ENCODE measurements around the gene TLE1.

TLE1 gene

DNA sequence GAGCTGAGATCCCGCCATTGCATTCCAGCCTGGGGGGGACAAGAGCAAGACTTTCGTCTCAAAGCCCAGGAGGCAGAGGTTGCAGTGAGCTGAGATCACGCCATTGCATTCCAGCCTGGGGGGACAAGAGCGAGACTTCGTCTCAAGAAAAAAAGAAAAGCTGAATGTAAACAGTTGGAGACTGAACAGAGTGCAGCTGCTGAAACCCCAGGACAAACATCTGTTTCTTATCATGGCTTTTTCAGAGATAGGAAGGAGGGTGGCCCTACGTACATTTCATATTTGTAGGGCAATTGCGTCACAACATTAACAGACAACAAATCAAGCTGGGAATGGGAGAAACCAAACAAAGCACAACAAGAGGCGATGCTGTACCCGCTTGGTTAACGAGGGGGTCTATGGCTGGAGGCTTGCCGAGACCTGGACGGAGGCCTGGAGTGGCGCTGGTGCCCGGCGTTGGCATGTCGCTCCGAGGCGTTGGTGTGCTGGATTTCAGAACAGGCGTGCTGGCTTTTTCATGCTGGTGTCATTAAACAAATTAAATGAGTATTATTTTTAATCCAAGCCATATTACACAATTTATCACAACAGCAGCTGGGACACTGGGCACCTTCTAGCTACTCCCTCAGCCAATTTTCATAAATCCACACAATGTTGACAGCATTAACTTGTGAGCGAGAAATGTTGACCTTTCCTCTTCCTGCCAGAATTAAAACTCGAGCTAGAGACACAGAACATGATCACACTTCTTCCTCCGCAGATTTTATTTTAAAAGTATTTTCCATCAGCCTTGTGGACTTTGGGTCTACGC, 76.1 kb downstream of the TLE1 start:
- no peak for DNase-seq (ENCODE audit: low read depth)
- TF ChIP-seq, protein P1, sequence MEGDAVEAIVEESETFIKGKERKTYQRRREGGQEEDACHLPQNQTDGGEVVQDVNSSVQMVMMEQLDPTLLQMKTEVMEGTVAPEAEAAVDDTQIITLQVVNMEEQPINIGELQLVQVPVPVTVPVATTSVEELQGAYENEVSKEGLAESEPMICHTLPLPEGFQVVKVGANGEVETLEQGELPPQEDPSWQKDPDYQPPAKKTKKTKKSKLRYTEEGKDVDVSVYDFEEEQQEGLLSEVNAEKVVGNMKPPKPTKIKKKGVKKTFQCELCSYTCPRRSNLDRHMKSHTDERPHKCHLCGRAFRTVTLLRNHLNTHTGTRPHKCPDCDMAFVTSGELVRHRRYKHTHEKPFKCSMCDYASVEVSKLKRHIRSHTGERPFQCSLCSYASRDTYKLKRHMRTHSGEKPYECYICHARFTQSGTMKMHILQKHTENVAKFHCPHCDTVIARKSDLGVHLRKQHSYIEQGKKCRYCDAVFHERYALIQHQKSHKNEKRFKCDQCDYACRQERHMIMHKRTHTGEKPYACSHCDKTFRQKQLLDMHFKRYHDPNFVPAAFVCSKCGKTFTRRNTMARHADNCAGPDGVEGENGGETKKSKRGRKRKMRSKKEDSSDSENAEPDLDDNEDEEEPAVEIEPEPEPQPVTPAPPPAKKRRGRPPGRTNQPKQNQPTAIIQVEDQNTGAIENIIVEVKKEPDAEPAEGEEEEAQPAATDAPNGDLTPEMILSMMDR (IDR thresholded peaks at IDR 0.05; ENCODE audit: low read depth, low read length, missing control alignments) = no peak
- in situ Hi-C loops (cut with HindIII; ENCODE audit: low sequenced_read_pairs) = no loop called here
- no peak overlapping the region for H3K4me3 ChIP-seq (ENCODE audit: low read depth, low read length)

DNA sequence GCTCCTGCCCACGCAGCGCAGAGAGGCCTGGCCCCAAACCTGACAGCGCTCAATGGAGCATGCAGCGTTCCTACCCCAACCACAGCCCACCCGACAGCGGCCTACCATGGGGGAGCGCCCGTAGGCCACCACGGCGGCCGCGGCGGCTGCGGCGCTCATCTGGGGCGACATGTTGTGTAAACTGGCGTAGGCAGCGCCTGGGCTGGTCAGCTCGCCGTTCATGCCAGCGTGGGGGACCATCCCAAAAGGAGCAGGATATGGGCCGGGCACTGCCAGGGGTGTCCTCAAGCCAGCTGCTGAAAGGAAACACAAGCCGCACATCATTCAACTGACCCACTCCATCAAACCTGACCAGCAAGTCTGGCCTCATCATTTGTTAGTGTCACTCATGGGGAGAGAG, 77.7 kb downstream of the TLE1 start:
- no peak for DNase-seq (ENCODE audit: low read depth)
- TF ChIP-seq, protein P1 (IDR thresholded peaks at IDR 0.05; ENCODE audit: low read depth, low read length, missing control alignments) = no peak
- in situ Hi-C loops (cut with HindIII; ENCODE audit: low sequenced_read_pairs) = no loop called here
- no peak overlapping the region for H3K4me3 ChIP-seq (ENCODE audit: low read depth, low read length)

DNA sequence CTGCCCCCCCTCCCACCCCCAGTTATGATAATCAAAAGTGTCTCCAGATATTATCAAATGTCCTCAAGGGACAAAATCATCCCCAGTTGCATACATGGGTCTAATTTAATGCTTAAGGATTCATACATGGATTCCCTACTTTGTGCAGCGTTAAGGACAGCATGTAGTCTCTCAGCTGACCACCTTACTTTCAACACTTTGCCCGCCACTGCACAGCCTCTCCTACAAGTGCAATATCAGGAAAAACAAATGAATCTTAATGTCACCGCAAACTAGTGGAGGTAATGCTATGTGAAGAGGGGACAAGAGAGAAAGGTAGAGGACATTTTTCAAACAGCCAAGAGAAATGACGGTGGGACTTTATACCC, 78.6 kb downstream of the TLE1 start:
- in situ Hi-C loops (cut with HindIII; ENCODE audit: low sequenced_read_pairs) = no loop called here
- no peak overlapping the region for H3K4me3 ChIP-seq (ENCODE audit: low read depth, low read length)
- TF ChIP-seq, protein P1 (IDR thresholded peaks at IDR 0.05; ENCODE audit: low read depth, low read length, missing control alignments) = no peak
- no peak for DNase-seq (ENCODE audit: low read depth)

DNA sequence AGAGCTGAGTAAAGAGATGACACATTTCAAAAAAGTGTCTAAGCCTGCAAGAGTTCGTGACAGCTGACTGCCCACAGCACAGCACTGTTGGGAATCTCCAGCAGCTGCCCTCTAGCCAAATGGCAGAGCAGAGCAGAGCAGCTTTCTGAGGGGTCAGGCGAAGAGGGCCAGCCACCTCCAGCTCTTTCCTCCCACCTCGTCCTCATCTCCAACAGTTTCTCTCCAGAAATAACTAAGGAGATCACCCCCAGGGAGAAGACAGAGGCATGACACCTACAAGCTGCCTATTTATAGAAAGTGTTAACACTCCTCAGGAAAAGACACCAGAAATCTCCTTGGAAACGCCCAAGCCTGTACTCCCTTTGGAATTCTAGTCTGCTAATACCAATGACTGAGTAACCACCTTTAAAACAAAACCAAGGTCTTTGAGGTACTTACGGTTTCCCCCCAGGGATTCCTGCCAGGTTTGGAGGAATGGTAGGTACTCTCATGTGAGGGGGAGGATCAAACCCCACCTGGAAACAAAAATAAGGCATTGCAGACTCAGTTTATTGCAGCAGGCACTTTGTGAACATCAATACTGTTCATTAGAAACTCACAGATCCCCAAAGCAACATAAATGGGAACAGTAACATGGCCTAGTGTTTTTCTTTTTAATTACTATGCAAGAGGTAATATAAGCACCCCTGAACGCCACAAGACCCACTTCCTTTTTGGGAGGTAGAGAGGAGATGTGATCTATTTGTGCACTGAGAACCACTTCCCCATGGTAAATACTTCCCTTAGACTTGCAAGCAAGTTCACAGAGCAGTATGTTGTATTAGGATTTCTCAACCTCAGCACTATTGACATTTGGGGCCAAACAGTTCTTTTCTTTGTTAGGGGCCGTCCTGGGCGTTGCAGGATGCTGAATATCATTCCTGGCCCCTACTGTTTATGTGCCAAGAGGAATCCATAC, 79.3 kb downstream of the TLE1 start:
- no peak for DNase-seq (ENCODE audit: low read depth)
- in situ Hi-C loops (cut with HindIII; ENCODE audit: low sequenced_read_pairs) = no loop called here
- TF ChIP-seq, protein P1 (IDR thresholded peaks at IDR 0.05; ENCODE audit: low read depth, low read length, missing control alignments) = no peak
- H3K4me3 ChIP-seq (ENCODE audit: low read depth, low read length) = no peak overlapping the region

DNA sequence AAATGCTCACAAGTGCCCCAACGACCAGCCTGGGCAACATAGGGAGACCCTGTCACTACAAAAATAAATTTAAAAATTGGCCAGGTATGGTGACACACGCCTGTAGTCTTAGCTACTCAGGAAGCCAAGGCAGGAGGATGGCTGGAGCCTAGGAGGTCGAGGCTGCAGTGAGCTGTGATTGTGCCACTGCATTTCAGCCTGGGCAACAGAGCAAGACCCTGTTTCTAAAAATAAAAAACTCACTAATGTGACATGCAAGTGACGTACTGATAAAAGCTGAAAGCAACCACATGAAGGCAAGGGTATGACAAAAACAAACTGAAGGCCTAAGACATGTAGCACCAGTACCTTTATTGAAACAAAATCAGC, 81.1 kb downstream of the TLE1 start:
- in situ Hi-C loops (cut with HindIII; ENCODE audit: low sequenced_read_pairs) = no loop called here
- no peak overlapping the region for H3K4me3 ChIP-seq (ENCODE audit: low read depth, low read length)

More for the DNA sequence above, 81.1 kb downstream of the TLE1 start:
- no peak for DNase-seq (ENCODE audit: low read depth)
- TF ChIP-seq, protein P1 (IDR thresholded peaks at IDR 0.05; ENCODE audit: low read depth, low read length, missing control alignments) = no peak

All from astrocyte of the cerebellum (primary cell).